ENCODE results near the gene NFATC2.

The NFATC2 gene

GRCh38 chr20:51542571-51543421 lies at the start of gene NFATC2:
Gene NFATC2 (minus strand): TSS chr20:51542719. CDS start chr20:51542499, 220 bp downstream.
- DNase-seq (ENCODE audit: low spot score), result peak; percentile 30

- DNase-seq (ENCODE audit: low spot score), result no peak
These were observed 49.4 kb upstream of the NFATC2 start for GRCh38 chr20:51591871-51592270.

- no peak for DNase-seq (ENCODE audit: low spot score)
These were observed 46.2 kb upstream of the NFATC2 start for GRCh38 chr20:51588762-51589161.

- no peak for DNase-seq (ENCODE audit: low spot score)
These were observed 44.6 kb upstream of the NFATC2 start for GRCh38 chr20:51587145-51587544.

GRCh38 chr20:51586005-51586440 lies 43.5 kb upstream of the NFATC2 start:
- DNase-seq (ENCODE audit: low spot score), result no peak

- DNase-seq (ENCODE audit: low spot score), result no peak
These were observed 42.6 kb upstream of the NFATC2 start for GRCh38 chr20:51585148-51585547.

- DNase-seq (ENCODE audit: low spot score), result no peak
These were observed 42.2 kb upstream of the NFATC2 start for GRCh38 chr20:51584737-51585136.

GRCh38 chr20:51584116-51584515 lies 41.6 kb upstream of the NFATC2 start:
- DNase-seq (ENCODE audit: low spot score), result no peak

- DNase-seq (ENCODE audit: low spot score), result no peak
These were observed 41.0 kb upstream of the NFATC2 start for GRCh38 chr20:51583499-51583898.

GRCh38 chr20:51583073-51583472 lies 40.6 kb upstream of the NFATC2 start:
- no peak for DNase-seq (ENCODE audit: low spot score)

- DNase-seq (ENCODE audit: low spot score), result no peak
These were observed 39.1 kb upstream of the NFATC2 start for GRCh38 chr20:51581571-51581970.

GRCh38 chr20:51579137-51579536 lies 36.6 kb upstream of the NFATC2 start:
- DNase-seq (ENCODE audit: low spot score), result no peak

GRCh38 chr20:51578145-51578459 lies 35.6 kb upstream of the NFATC2 start:
- no peak for DNase-seq (ENCODE audit: low spot score)

GRCh38 chr20:51577432-51578144 lies 35.1 kb upstream of the NFATC2 start:
- no peak for DNase-seq (ENCODE audit: low spot score)

- DNase-seq (ENCODE audit: low spot score), result no peak
These were observed 33.0 kb upstream of the NFATC2 start for GRCh38 chr20:51575486-51575885.

- no peak for DNase-seq (ENCODE audit: low spot score)
These were observed 31.9 kb upstream of the NFATC2 start for GRCh38 chr20:51574248-51575033.

- no peak for DNase-seq (ENCODE audit: low spot score)
These were observed 31.2 kb upstream of the NFATC2 start for GRCh38 chr20:51573576-51574243.

- DNase-seq (ENCODE audit: low spot score), result no peak
These were observed 28.9 kb upstream of the NFATC2 start for GRCh38 chr20:51571460-51571794.

GRCh38 chr20:51570739-51571459 lies 28.4 kb upstream of the NFATC2 start:
- no peak for DNase-seq (ENCODE audit: low spot score)

GRCh38 chr20:51569815-51570738 lies 27.6 kb upstream of the NFATC2 start:
- DNase-seq (ENCODE audit: low spot score), result no peak
